CD4-positive, alpha-beta T cell treated with Interleukin-6 for 4 hours (primary cell): Measurements from ENCODE around the gene KRTAP5-3.
A peak's percentile ranks its signal among the peaks of the same experiment; 100 is the strongest.
"Not testable (repeated sequence)": the region's sequence is repeated elsewhere in the genome, so short reads cannot be mapped to it uniquely, and the experiment has no call there.

ENCODE experiments used
- DNase-seq: peaks from one replicate; pipeline ENCODE4 v3.0.0-alpha.2; 2020; ENCODE audit warnings: mixed read lengths

The KRTAP5-3 gene

DNA sequence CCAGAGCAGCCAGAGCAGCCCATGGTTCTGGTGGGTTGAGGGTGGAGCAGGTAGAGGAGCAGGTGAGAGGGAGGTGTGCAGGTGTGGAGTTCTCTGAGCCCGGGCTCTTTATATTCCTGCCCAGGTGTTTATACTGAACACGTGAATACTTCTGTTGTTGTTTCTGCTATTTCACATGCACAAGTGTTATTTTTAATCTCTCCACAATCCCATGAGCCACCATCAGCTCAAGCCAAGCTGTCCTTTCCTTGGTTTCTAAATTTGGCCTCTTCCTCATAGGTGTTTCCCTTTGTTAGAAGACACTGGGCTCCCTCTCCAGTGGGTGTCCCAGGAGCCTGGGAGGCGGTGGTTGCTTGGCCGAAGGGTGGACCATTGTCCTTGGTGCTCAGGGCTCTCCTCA lies at the start of gene KRTAP5-3:
KRTAP5-3 (minus strand) TSS at position 101 of the 400 bp plus-strand sequence; CDS start at position 23, 78 bp downstream.
- DNase-seq, result no peak

DNA sequence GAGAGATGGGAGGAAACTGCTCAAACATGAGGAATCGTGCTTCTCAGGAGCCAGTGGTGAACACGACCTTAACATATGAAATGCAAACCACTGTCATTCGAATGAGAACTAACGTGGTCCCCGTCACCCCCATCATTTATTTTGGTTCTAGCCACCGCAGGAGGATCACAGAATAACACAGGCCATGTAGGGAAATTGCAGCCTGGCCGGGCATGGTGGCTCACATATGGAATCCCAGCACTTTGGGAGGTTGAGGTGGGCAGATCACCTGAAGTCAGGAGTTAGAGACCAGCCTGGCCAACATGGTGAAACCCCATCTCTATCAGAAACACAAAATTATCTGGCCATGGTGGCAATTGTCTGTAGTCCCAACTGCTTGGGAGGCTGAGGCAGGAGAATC lies 48.4 kb upstream of the KRTAP5-3 start:
- no peak for DNase-seq

DNA sequence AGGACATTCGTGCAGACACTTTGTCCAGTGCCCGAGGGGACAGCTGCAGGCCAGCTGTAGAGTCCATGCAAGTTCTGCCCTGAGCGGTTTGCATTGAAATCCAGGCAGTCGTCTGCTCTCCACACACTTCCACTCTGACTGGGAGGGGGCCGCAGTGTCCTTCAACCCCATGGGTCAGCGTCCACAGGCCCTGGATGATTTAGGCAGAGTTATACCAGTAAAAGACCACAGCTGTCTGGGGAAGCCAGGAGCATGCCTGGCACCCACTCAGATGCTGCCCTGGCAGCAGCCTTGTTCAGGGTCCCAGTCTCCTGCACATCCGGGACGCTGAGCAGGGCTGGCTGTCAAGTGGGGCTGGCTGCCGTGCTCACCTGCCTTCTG lies 47.8 kb upstream of the KRTAP5-3 start:
- no peak for DNase-seq

- no peak for DNase-seq
These were observed 47.2 kb upstream of the KRTAP5-3 start for GRCh38 chr11:1655168-1656060.

DNA sequence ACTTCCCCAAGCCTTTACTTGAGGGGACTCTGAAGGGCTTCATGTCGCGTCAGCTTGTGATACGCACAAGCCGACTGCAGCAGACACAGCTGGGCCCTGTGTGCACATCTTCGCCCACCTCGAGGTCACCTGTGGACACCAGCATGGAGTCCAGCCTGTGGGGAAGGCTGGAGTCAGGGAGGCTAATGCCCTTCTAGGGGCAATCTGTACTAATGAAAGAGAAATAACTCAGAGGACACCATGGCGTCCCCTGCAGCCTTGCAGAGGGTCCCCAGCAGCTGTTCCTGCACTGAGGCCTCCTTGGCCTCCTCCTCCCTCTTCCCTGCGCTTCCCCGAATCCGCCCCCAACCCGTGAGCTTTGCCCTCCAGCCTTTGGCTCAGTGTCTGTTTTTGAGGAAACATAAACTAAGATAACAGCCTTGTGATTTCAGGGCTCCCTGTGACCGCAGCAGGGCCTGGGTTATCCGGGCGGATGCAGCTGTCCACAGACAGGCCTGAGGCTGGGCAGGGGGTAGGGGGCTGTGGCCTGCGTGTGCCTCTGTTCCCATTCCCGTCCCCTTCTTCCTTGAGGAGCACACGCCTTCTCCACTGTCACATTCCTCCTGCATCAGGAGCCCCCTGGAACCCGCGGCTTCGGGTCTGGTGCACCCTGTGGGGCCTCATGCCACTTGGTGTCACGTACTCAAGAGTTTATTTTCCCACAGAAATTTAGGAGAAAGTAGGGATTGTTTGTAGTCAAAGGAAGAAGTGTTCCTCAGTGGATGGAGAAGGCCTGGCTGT lies 46.3 kb upstream of the KRTAP5-3 start:
- DNase-seq, result no peak

DNA sequence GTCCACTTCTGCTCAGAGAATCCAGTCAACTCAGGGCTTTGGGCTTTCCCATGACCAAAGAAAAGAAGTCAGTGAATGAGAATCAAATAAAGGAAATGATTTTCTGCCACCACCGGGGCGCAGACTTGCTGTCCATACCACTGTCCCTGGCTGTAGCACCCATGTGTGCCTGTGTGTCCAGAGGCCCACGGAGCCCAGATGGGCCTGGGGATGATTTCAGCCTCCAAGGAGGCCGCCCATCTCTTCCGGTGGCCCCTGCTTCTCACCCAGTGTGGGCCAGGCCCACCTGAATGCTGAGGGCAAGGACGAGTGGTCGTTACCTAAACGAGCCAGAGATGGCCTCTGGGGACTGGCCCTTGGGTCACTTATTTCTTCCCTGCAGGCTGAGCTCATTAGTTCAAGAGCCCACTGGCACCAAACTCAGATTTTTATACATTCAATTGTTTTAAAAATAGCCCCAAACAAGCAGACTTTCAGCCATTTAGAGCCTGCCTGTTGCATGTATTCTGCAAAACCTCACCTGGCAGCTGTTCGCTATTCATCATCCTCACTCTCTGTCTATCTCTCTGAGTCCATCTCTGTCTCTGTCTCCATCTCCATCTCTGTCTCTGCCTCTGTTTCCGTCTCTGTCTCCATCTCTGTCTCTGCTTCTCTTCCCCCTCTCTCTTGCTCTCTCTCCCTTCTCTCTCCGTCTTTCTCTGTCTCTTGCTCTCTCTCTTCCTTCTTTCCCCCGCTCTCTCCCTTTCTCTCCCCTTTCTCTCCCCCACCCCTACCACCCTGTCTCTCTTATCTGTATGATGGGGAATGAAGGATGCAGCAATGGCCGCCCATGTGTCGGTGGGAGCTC lies 45.5 kb upstream of the KRTAP5-3 start:
- no peak for DNase-seq

DNA sequence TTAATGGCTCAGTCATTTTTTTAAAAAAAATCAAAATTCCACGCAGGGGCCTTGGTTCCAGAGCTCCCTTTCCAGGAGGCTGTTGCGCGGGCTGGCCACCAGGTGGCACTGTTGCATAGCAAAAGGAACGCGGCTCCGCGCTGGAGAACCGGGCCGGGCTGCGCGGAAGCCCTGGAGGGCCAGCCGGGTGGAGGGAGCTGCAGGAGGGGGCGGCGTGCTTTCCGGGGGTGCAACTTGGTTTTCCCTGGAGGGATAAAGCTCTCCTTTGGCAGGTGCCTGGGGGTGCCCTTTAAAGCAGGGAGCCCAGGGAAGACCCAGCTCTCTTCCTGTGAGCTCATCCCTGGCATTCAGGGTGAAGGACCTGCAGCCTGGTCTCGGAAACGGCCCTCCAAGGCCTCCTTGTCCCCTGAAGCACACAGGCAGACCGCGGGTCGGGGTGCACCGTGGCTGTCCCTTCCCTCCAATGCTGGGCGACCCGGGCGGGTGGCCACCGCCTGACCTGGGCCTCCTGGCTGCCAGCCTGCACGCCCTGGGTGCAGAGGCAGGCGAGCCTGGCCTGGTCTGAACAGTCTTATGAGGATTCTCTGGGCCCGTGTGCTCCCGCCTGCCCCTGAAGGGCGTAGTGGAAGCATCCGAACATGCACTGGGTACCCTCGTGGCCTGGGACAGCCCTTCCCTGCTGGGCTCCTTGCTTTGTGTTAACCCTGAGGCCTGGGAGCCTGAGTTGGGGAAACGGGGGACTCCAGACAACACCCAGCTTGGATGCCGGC lies 44.7 kb upstream of the KRTAP5-3 start:
- DNase-seq, result peak; percentile 80

- DNase-seq, result no peak
These were observed 44.1 kb upstream of the KRTAP5-3 start for GRCh38 chr11:1652442-1652770.

DNA sequence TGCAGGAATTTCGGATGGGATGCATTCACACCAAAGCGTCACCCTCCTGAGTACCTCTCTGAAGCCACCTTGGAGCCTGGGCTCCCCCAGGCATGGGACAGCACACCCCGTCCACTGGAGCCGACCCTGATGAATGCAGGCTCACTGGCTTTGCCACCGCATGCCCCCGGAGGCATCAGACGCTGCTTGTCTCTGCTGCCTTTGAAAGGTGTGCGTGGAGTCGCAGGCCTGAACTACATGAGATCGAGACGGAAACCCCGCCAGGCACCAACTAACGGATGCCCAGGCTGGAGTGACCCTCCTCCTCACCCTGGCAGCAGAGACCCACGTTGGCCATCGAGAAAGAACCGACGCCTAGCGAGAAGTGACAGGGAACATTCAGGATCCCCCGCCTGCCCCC lies 43.8 kb upstream of the KRTAP5-3 start:
- no peak for DNase-seq

GRCh38 chr11:1651411-1651980 lies 43.2 kb upstream of the KRTAP5-3 start:
- DNase-seq, result no peak

DNA sequence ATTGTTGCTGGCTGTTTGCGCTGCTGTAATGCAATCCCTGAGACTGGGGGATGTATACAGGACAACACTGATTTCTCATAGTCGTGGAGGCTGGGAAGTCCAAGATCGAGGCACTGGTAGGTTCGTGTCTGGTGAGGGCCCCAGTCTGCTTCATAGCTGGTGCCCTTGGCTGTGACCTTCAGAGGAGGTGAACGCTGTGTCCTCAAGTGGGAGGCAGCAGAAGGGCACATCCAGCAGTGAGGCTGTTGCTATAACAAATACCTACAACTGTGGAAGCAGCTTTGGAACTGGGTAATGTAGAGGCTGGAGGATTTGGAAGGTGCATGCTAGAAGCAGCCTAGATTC lies 42.6 kb upstream of the KRTAP5-3 start:
- DNase-seq, result no peak

DNA sequence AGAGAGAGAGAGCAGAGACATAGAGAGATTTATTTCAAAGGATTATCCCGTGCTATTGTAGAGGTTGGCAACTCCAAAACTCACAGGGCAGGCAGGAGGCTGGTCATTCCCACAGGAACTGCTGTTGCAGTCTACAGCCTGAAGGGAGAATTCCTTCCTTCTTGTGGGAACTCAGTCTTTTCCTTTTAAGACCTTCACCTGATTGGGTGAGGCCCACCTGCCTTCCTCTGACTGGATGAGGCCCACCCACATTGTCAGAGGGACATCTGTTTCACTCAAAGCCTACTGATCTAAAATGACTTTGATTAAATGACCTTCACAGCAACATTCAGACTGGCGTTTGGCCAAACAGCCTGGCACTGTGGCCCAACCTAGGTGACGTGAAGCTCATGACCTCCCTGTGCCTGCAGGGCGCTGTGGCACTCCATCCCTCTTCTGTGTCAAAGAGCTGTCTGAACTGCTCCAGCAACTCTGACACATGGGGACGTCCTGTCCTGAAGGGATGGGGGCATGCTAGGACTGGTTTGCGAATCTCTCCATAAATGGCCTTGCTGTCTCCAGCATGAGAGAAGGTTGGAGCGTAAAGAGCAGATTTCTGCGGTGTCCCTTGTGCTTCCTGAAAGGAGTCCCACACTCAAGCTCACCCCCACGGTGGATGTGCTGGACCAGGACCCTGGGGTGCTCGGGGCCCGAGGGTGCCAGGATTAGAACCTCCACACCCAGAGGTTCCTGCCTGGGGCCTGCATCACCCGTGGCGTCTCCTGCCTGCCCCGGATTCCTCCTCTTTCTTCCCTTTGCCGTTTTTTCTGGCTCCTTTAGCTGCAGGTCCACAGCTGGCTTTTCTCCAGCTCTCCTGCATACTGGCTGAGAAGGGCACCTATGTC lies 42.0 kb upstream of the KRTAP5-3 start:
- no peak for DNase-seq

GRCh38 chr11:1648653-1649420 lies 40.6 kb upstream of the KRTAP5-3 start:
- DNase-seq, result no peak

DNA sequence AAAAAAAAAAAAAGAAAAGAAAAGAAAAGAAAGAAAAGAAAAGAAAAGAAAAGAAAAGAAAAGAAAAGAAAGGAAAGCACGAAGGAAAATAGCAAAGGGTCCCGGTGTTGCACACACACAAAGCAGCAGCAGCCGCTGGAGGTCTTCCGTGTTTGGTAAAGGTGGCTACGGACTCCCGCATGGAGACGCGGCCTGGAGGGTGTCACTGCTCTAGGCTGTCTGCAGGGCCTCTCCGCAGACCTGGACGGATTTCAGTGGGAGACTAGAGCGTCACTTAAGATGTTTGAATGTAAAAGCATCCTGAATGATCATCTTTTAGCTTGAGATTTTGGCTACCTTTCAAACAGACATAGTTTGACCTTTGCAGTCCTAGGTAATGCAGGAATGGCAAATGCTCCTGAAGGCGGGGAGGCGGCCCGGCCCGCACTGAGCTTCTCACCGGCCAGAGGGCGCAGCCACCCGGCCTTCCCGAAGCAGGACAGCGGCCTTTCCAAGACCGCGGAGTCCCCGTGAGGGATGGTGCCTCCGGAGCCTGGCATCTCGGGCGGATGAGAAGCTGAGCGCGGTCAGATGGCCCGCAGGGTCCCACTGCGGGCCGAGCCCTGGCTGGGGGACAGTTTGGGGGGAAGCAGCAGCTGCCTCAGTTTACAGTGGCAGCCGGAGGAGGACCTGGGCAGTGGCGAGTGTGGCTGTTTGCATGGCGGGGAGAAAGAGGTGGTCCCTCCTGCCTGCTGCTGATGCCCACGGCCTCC lies 39.8 kb upstream of the KRTAP5-3 start:
- DNase-seq, result no peak

DNA sequence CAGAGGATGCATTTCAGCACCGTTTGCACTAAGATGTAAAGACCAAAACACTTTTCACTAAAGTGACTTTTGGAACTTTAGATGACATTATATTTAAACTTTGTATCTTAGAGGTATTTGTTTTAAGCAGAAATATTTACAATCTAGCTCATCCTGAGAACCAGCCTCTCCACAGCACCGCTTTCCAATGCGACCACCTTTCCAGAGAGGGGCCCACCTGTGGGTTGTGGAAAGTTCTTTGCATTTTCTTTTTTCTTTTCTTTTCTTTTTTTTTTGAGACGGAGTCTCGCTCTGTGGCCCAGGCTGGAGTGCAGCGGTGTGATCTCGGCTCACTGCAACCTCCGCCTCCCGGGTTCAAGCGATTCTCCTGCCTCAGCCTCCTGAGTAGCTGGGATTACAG lies 38.3 kb upstream of the KRTAP5-3 start:
- DNase-seq, result not testable (repeated sequence)

GRCh38 chr11:1645357-1645821 lies 37.1 kb upstream of the KRTAP5-3 start:
- no peak for DNase-seq

- no peak for DNase-seq
These were observed 36.5 kb upstream of the KRTAP5-3 start for GRCh38 chr11:1644601-1645356.

DNA sequence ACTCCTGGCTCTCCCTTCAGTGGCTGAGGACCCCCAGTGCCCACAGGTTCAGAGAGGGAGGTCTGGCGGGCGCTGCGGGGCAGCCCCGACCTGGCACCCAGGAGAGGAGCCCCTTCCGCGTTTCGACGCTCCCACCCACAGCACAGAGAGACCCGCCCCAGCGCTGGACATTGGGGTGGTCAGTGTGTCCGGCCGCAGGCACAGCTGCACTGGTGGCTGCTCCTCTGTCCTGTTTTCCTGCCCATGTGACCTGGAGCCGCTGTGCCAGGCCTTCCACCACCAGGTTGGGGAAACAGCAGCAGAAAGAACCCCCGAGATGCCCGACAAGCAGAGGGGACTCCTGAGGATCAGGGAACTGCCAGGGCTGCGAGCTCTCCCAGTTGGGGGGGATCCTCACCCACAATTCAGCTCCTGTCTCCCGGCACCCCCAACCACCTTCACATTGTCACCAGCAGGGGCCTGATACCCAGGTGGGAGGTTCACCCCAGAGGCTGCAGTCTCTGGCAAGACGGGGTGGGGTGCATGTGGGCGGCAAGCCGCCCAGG lies 35.0 kb upstream of the KRTAP5-3 start:
- no peak for DNase-seq
